Body of pancreas (tissue), 4 donors: Measurements from ENCODE around the gene MAD1L1.

Experiments
- CTCF ChIP-seq, 7 experiments: fragments of 450-650 bp in 4 of 7; fragments of 200-600 bp in 3 of 7; sonication (generic) in 3 of 7; IDR thresholded peaks; one replicate each; pipeline ENCODE4 v1.5.1; 2016 to 2019; ENCODE audit warnings: antibody characterized with exemption in 7 of 7
- POLR2A ChIP-seq, 3 donors: fragments of 450-650 bp; IDR thresholded peaks; one replicate each; pipeline ENCODE4 v1.6.1; 2016; ENCODE audit warnings: antibody characterized with exemption in 3 of 3, mild to moderate bottlenecking in 2 of 3

- no peak for TF ChIP-seq CTCF (IDR thresholded peaks at IDR 0.05)
- TF ChIP-seq POLR2A (IDR thresholded peaks at IDR 0.05): no peak
Measured at GRCh38 chr7:1817061-1817712, 415.6 kb downstream of the MAD1L1 start.
